Measurements from ENCODE around the gene FBXL20. TPM values are rescaled to one million over a fixed set of nuclear protein-coding genes. Genes with fewer than 3 reads are reported as not detected.

Gene FBXL20
- total and polyA plus RNA-seq, 2 donors (not counting 3 experiments of a cell fraction or from before 2014, with no cell fraction given), result 4.6 to 18.0 TPM

- no peak for DNase-seq (ENCODE audit: low read depth, low spot score)
- no peaks in the 10 kb centered on the region for H3K4me1 ChIP-seq (ENCODE audit: control insufficient read depth, extremely low read depth, insufficient read depth, low read length)
- no peak overlapping the region for H3K27ac ChIP-seq (ENCODE audit: insufficient read depth, low read depth, low read length)
- H3K4me2 ChIP-seq (ENCODE audit: insufficient read depth, low read length), result no peak overlapping the region
- BruUV-seq (replicated peaks), result no TSS peak
- H3K9me1 ChIP-seq (replicated peaks; ENCODE audit: control insufficient read depth, extremely low read depth, insufficient read depth, low read length), result no peaks in the 10 kb centered on the region
- intact Hi-C loops (cut with micrococcal nuclease) (no loop called here), dilution Hi-C loops (cut with MboI; ENCODE audit: extremely low pct_ligation_motif_present, low sequenced_read_pairs) (no loop called here)
- no peak overlapping the region for H2AFZ ChIP-seq (ENCODE audit: low read depth, low read length)
- no peak overlapping the region for H3K4me3 ChIP-seq (replicated peaks in 1 of 3; ENCODE audit: insufficient read depth in 1 of 3, low read depth in 1 of 3, low read length in 3 of 3)
- no peak overlapping the region for H3K9ac ChIP-seq (replicated peaks; ENCODE audit: extremely low read depth, insufficient read depth, low read length)
- TF ChIP-seq GATA2 (IDR thresholded peaks at IDR 0.05; ENCODE audit: insufficient read depth, insufficient read length, low read depth, low read length) (no peak), POLR2A (IDR thresholded peaks at IDR 0.05; ENCODE audit: low read depth, low read length) (no peak), CTCF (IDR thresholded peaks at IDR 0.05; ENCODE audit: extremely low read depth in 1 of 2, insufficient read depth in 1 of 2, low read depth in 1 of 2, low read length in 2 of 2) (no peak), MYC (IDR thresholded peaks at IDR 0.05; ENCODE audit: low read depth, low read length) (no peak), JUN (IDR thresholded peaks at IDR 0.05; ENCODE audit: borderline replicate concordance, insufficient read depth, insufficient read length, low read depth) (no peak), FOS (IDR thresholded peaks at IDR 0.05; ENCODE audit: borderline replicate concordance, insufficient read depth, low read length) (no peak), EZH2 (IDR thresholded peaks at IDR 0.05; ENCODE audit: borderline replicate concordance, low read depth, low read length, severe bottlenecking) (no peak), MAX (IDR thresholded peaks at IDR 0.05; ENCODE audit: insufficient read depth, insufficient read length) (no peak), POLR2AphosphoS5 (IDR thresholded peaks at IDR 0.05; ENCODE audit: insufficient read depth, low read depth, low read length) (no peak)
- H3K79me2 ChIP-seq (ENCODE audit: control insufficient read depth, insufficient read depth, low read length), result no peaks in the 10 kb centered on the region
- H3K9me3 ChIP-seq (replicated peaks; ENCODE audit: control insufficient read depth, insufficient read depth, low read length), result no peaks in the 10 kb centered on the region
- H3K36me3 ChIP-seq (ENCODE audit: control insufficient read depth in 2 of 2, extremely low read depth in 1 of 2, insufficient read depth in 2 of 2, low read length in 2 of 2), result peaks cover 0 to 14% of the 10 kb centered on the region in 2 experiments
- FAIRE-seq, result no peak
- no peaks in the 10 kb centered on the region for H3K27me3 ChIP-seq (ENCODE audit: control insufficient read depth in 2 of 2, insufficient read depth in 2 of 2, low read length in 2 of 2)
- ChIA-PET POLR2A (no interaction called here), CTCF (interaction anchor here (1.0 to 1.7 kb wide), 3 partner anchors 9 to 360 kb away, joined by 3 to 6 read pairs (median 6); no protein-coding TSS in a partner anchor)
- H4K20me1 ChIP-seq (replicated peaks; ENCODE audit: control insufficient read depth, extremely low read depth, insufficient read depth, low read length), result no peaks in the 10 kb centered on the region
These were observed 137.3 kb downstream of the FBXL20 start for GRCh38 chr17:39264119-39264518.

All from endothelial cell of umbilical vein (primary cell).